SU-DHL-6 (cell line): ENCODE measurements around the gene ADAMTS18.

Experiments
- CTCF ChIP-seq: fragments of 200-600 bp; sonication (generic); IDR thresholded peaks from one replicate; pipeline ENCODE4 v1.5.1; 2017; ENCODE audit warnings: antibody characterized with exemption, mild to moderate bottlenecking, low read length, moderate library complexity; ENCODE audit not compliant: insufficient read depth, poor library complexity, severe bottlenecking
- EZH2phosphoT487 ChIP-seq: fragments of 200-600 bp; sonication (generic), shearing (Covaris generic); conservative IDR thresholded peaks from 2 replicates; pipeline ENCODE4 v1.6.1; 2018; ENCODE audit warnings: mild to moderate bottlenecking, antibody characterized with exemption, low read length, moderate library complexity, mixed read lengths

DNA sequence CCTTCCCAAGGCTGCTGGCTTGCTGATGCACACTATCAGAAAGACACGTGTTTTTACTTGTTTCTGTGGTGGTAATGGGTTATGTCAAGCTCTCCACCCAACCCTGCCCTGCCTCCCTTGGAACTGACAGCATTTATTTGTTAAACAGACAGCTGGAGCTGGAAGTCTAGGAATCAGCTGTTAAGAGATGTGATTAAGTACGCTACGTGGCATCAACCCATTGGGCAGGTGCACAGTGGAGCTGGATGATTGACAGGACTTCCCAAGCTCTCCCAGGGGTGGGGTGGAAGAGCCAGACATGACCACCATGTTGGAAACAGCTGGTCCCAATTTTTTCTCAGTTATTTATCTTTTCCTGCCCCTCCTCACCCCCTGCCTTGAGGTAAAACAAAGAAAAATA is 49.4 kb downstream of the ADAMTS18 start:
- TF ChIP-seq CTCF (no peak), EZH2phosphoT487 (no peak)
